Activated CD8-positive, alpha-beta memory T cell treated with anti-CD3 and anti-CD28 coated beads, Interleukin-2, amount 50 U/mL, for 1 hour (primary cell): ENCODE data around the gene CEACAM16.
"Not testable (repeated sequence)": the region's sequence is repeated elsewhere in the genome, so short reads cannot be mapped to it uniquely, and the experiment has no call there.

Source experiments
- DNase-seq: peaks from one replicate; pipeline ENCODE4 v3.0.0-alpha.2; 2020; ENCODE audit errors: extremely low read depth

The CEACAM16 gene

GRCh38 chr19:44698492-44699201, at the start of gene CEACAM16:
TSS of gene CEACAM16 (plus strand) at chr19:44699151. CDS start at chr19:44701457, 2,306 bp downstream.
- DNase-seq: no peak

- DNase-seq: no peak
These were observed 49.3 kb upstream of the CEACAM16 start for GRCh38 chr19:44649578-44650145.

- no peak for DNase-seq
These were observed 45.6 kb upstream of the CEACAM16 start for GRCh38 chr19:44653343-44653742.

GRCh38 chr19:44653977-44654774, 44.8 kb upstream of the CEACAM16 start:
- peak; percentile 7 for DNase-seq

- peak; percentile 11 for DNase-seq
These were observed 41.6 kb upstream of the CEACAM16 start for GRCh38 chr19:44657211-44657921.

GRCh38 chr19:44658069-44658733, 40.8 kb upstream of the CEACAM16 start:
- DNase-seq: no peak

GRCh38 chr19:44660081-44660480, 38.9 kb upstream of the CEACAM16 start:
- no peak for DNase-seq

- no peak for DNase-seq
These were observed 37.7 kb upstream of the CEACAM16 start for GRCh38 chr19:44661205-44661604.

GRCh38 chr19:44661904-44662303, 37.0 kb upstream of the CEACAM16 start:
- no peak for DNase-seq

GRCh38 chr19:44662691-44663385, 36.1 kb upstream of the CEACAM16 start:
- DNase-seq: no peak

GRCh38 chr19:44663996-44664395, 35.0 kb upstream of the CEACAM16 start:
- DNase-seq: no peak

- no peak for DNase-seq
These were observed 34.0 kb upstream of the CEACAM16 start for GRCh38 chr19:44664976-44665375.

GRCh38 chr19:44666852-44667556, 31.9 kb upstream of the CEACAM16 start:
- no peak for DNase-seq

- no peak for DNase-seq
These were observed 29.8 kb upstream of the CEACAM16 start for GRCh38 chr19:44668985-44669764.

- not testable (repeated sequence) for DNase-seq
These were observed 28.9 kb upstream of the CEACAM16 start for GRCh38 chr19:44670027-44670426.

- DNase-seq: no peak
These were observed 27.6 kb upstream of the CEACAM16 start, which contains the start of gene CEACAM19 for GRCh38 chr19:44671400-44671799. TSS of gene CEACAM19 (plus strand) at chr19:44671482. CDS start at chr19:44671932, 450 bp downstream.

- no peak for DNase-seq
These were observed 26.7 kb upstream of the CEACAM16 start for GRCh38 chr19:44672226-44672625.

GRCh38 chr19:44673510-44673909, 25.4 kb upstream of the CEACAM16 start:
- DNase-seq: no peak

GRCh38 chr19:44675521-44675920, 23.4 kb upstream of the CEACAM16 start:
- DNase-seq: no peak
